H1 (cell line): ENCODE results near the gene LCN6. TPM values are rescaled to one million over a fixed set of nuclear protein-coding genes. Genes with fewer than 3 reads are reported as not detected.
A peak's percentile ranks its signal among the peaks of the same experiment; 100 is the strongest.

ENCODE experiments used
- CTCF ChIA-PET: fragments of 300-600 bp; sonication (Branson Sonifier 250); formaldehyde crosslinking; loops from one replicate; lab custom pipeline; 2021; ENCODE audit not compliant: partially characterized antibody; lab: Charles Lee
- POLR2A ChIA-PET: fragments of 300-600 bp; sonication (Branson Sonifier 250); formaldehyde crosslinking; loops from one replicate; lab custom pipeline; 2021; ENCODE audit warnings: inconsistent platforms; ENCODE audit not compliant: partially characterized antibody; lab: Charles Lee
- DNase-seq, 2 experiments: peaks; one replicate each; pipeline versions ENCODE4 v3.0.0 to v3.0.0-alpha.2; 2010 to 2022; ENCODE audit warnings: low spot score in 2 of 2, low read depth in 1 of 2, mixed read lengths in 1 of 2
- FAIRE-seq: peaks from 2 replicates; lab custom pipeline; 2011; peaks lifted over from hg19 to GRCh38; lab: Jason Lieb, UNC
- H2AFZ ChIP-seq: 2 replicates; pipeline ENCODE4 v1.8.1; 2012; ENCODE audit warnings: low read length, inconsistent platforms
- H2AK5ac ChIP-seq: 2 replicates; pipeline ENCODE4 v1.6.1; 2013; ENCODE audit warnings: low read depth, low read length
- H2BK120ac ChIP-seq: replicated peaks from 2 replicates; pipeline ENCODE3; 2013; ENCODE audit warnings: low read depth, low read length, inconsistent platforms
- H2BK12ac ChIP-seq: 2 replicates; pipeline ENCODE4 v1.6.1; 2013; ENCODE audit warnings: low read depth, low read length
- H2BK15ac ChIP-seq: 2 replicates; pipeline ENCODE4 v1.6.1; 2013; ENCODE audit warnings: low read length
- H2BK20ac ChIP-seq: 2 replicates; pipeline ENCODE4 v1.6.1; 2013; ENCODE audit warnings: low read length
- H2BK5ac ChIP-seq: 2 replicates; pipeline ENCODE4 v1.6.1; 2013; ENCODE audit warnings: low read depth, low read length
- H3K14ac ChIP-seq: 2 replicates; pipeline ENCODE4 v1.6.1; 2013; ENCODE audit warnings: inconsistent platforms; ENCODE audit not compliant: insufficient read length
- H3K18ac ChIP-seq: 2 replicates; pipeline ENCODE4 v1.6.1; 2013; ENCODE audit warnings: low read length; ENCODE audit errors: extremely low read depth
- H3K23ac ChIP-seq: 2 replicates; pipeline ENCODE4 v1.6.1; 2013; ENCODE audit warnings: inconsistent platforms; ENCODE audit not compliant: insufficient read length
- H3K23me2 ChIP-seq: 2 replicates; pipeline ENCODE4 v1.6.1; 2013; ENCODE audit warnings: low read depth, low read length
- H3K27ac ChIP-seq: 2 replicates; pipeline ENCODE4 v1.6.1; 2011; ENCODE audit warnings: low read depth, low read length, inconsistent platforms
- H3K27me3 ChIP-seq, 4 experiments: replicated peaks in 1 of 4; 1 replicate in 1 of 4; 2 replicates in 3 of 4; pipeline versions ENCODE4 v1.6.1 to v1.8.1; 2011 to 2013; ENCODE audit warnings: low read length in 3 of 4, mild to moderate bottlenecking in 3 of 4, inconsistent platforms in 2 of 4, mixed read lengths in 2 of 4, moderate library complexity in 1 of 4; ENCODE audit not compliant: control insufficient read depth in 3 of 4, insufficient read depth in 3 of 4; ENCODE audit errors: extremely low read depth in 1 of 4
- H3K36me3 ChIP-seq, 4 experiments: 2 replicates each; pipeline versions ENCODE4 v1.6.1 to v1.8.1; 2011 to 2013; ENCODE audit warnings: mild to moderate bottlenecking in 4 of 4, low read length in 3 of 4, moderate library complexity in 2 of 4, control low read depth in 1 of 4, inconsistent platforms in 1 of 4; ENCODE audit not compliant: insufficient read depth in 4 of 4, control insufficient read depth in 2 of 4
- H3K4ac ChIP-seq: replicated peaks from 2 replicates; pipeline ENCODE3; 2013; ENCODE audit warnings: low read length, low read depth, mixed read lengths, inconsistent platforms; ENCODE audit not compliant: insufficient read length
- H3K4me1 ChIP-seq, 4 experiments: replicated peaks in 1 of 4; 1 replicate in 1 of 4; 2 replicates in 3 of 4; pipeline versions ENCODE4 v1.6.1 to v1.8.1; 2011 to 2013; ENCODE audit warnings: low read length in 3 of 4, inconsistent platforms in 2 of 4, mixed read lengths in 1 of 4; ENCODE audit not compliant: insufficient read depth in 4 of 4, control insufficient read depth in 3 of 4
- H3K4me2 ChIP-seq, 2 experiments: 2 replicates each; pipeline versions ENCODE4 v1.6.1 to v1.8.1; 2011 to 2013; ENCODE audit warnings: low read depth in 2 of 2, low read length in 2 of 2, control low read depth in 1 of 2, inconsistent platforms in 1 of 2, mild to moderate bottlenecking in 1 of 2; ENCODE audit not compliant: insufficient read depth in 1 of 2
- H3K4me3 ChIP-seq, 4 experiments: fragments of 200-600, 300-600 bp in 1 of 4; sonication (generic), shearing (Covaris generic), sonication (Bioruptor Twin) in 1 of 4; 2 replicates each; pipeline versions ENCODE4 v1.5.1 to v1.8.1; 2011 to 2016; ENCODE audit warnings: low read length in 4 of 4, low read depth in 3 of 4, control low read depth in 2 of 4, inconsistent platforms in 2 of 4, mild to moderate bottlenecking in 2 of 4, mixed read lengths in 1 of 4, moderate library complexity in 1 of 4; ENCODE audit not compliant: insufficient read depth in 2 of 4; ENCODE audit errors: extremely low read depth in 1 of 4
- H3K56ac ChIP-seq: replicated peaks from 2 replicates; pipeline ENCODE3; 2013; ENCODE audit warnings: low read depth, mild to moderate bottlenecking, mixed read lengths, low read length, inconsistent platforms; ENCODE audit not compliant: insufficient read length
- H3K79me1 ChIP-seq: 2 replicates; pipeline ENCODE4 v1.6.1; 2013; ENCODE audit warnings: low read depth, low read length, control low read depth
- H3K79me2 ChIP-seq, 2 experiments: 2 replicates each; pipeline versions ENCODE4 v1.6.1 to v1.8.1; 2012 to 2013; ENCODE audit warnings: low read length in 2 of 2, mild to moderate bottlenecking in 2 of 2, inconsistent platforms in 1 of 2; ENCODE audit not compliant: insufficient read depth in 2 of 2, control insufficient read depth in 1 of 2
- H3K9ac ChIP-seq, 4 experiments: replicated peaks in 1 of 4; 1 replicate in 1 of 4; 2 replicates in 3 of 4; pipeline versions ENCODE4 v1.6.1 to v1.8.1; 2011 to 2013; ENCODE audit warnings: low read depth in 3 of 4, low read length in 3 of 4, control low read depth in 2 of 4, mild to moderate bottlenecking in 2 of 4, moderate library complexity in 2 of 4, inconsistent platforms in 1 of 4; ENCODE audit errors: extremely low read depth in 1 of 4
- H3K9me3 ChIP-seq, 2 experiments: 2 replicates each; pipeline versions ENCODE4 v1.6.1 to v1.8.1; 2012 to 2013; ENCODE audit warnings: mild to moderate bottlenecking in 2 of 2, moderate library complexity in 2 of 2, control low read depth in 1 of 2, inconsistent platforms in 1 of 2, low read depth in 1 of 2, low read length in 1 of 2, mixed read lengths in 1 of 2; ENCODE audit not compliant: insufficient read depth in 2 of 2
- H4K20me1 ChIP-seq, 2 experiments: replicated peaks in 1 of 2; 2 replicates each; pipeline versions ENCODE3 to v1.8.1; 2011 to 2013; ENCODE audit warnings: inconsistent platforms in 2 of 2, low read length in 2 of 2, mild to moderate bottlenecking in 1 of 2; ENCODE audit not compliant: insufficient read depth in 2 of 2, control insufficient read depth in 1 of 2
- H4K5ac ChIP-seq: 2 replicates; pipeline ENCODE4 v1.6.1; 2013; ENCODE audit warnings: low read length, low read depth, mixed read lengths, inconsistent platforms; ENCODE audit not compliant: insufficient read length
- H4K8ac ChIP-seq: 2 replicates; pipeline ENCODE4 v1.8.0; 2013; ENCODE audit warnings: mild to moderate bottlenecking, moderate library complexity, low read length, inconsistent platforms; ENCODE audit not compliant: insufficient read depth; ENCODE audit errors: extremely low read depth
- H4K91ac ChIP-seq: replicated peaks from 2 replicates; pipeline ENCODE3; 2013; ENCODE audit warnings: low read length, mixed read lengths, inconsistent platforms; ENCODE audit not compliant: insufficient read length
- ASH2L ChIP-seq: fragments of 200-600, 300-600 bp; sonication (generic); IDR thresholded peaks from one replicate; pipeline ENCODE4 v1.7.1; 2017; ENCODE audit warnings: low read length
- CHD1 ChIP-seq: IDR thresholded peaks from 2 replicates; pipeline ENCODE4 v1.6.1; 2012; ENCODE audit warnings: low read depth, low read length, improper control_type of control experiment
- JUND ChIP-seq: IDR thresholded peaks from 2 replicates; pipeline ENCODE4 v1.6.1; 2011; ENCODE audit warnings: mild to moderate bottlenecking, improper control_type of control experiment, low read length
- NRF1 ChIP-seq: IDR thresholded peaks from 2 replicates; pipeline ENCODE4 v1.6.1; 2011; ENCODE audit warnings: mild to moderate bottlenecking, low read depth, low read length, improper control_type of control experiment
- POLR2A ChIP-seq, 2 experiments: IDR thresholded peaks; 1 replicate in 1 of 2; 2 replicates in 1 of 2; pipeline ENCODE4 v1.6.1; 2011; ENCODE audit warnings: low read depth in 2 of 2, low read length in 2 of 2, mild to moderate bottlenecking in 2 of 2; ENCODE audit errors: control extremely low read depth in 1 of 2
- POLR2AphosphoS5 ChIP-seq: IDR thresholded peaks from 2 replicates; pipeline ENCODE4 v1.6.1; 2011; ENCODE audit warnings: low read depth, low read length
- RAD21 ChIP-seq, 2 experiments: IDR thresholded peaks in 1 of 2; conservative IDR thresholded peaks in 1 of 2; 2 replicates each; pipeline ENCODE4 v1.6.1; 2011; ENCODE audit warnings: low read depth in 2 of 2, low read length in 2 of 2, improper control_type of control experiment in 1 of 2, inconsistent platforms in 1 of 2, mild to moderate bottlenecking in 1 of 2, moderate library complexity in 1 of 2
- SP1 ChIP-seq: IDR thresholded peaks from 2 replicates; pipeline ENCODE4 v1.6.1; 2011; ENCODE audit warnings: low read depth, low read length
- WGBS, 2 experiments: shearing (Covaris generic) in 1 of 2; methylation state at CpG; one replicate each; pipeline versions ENCODE4 v1.1.6 to v1.1.7; 2013 to 2015; ENCODE audit warnings: low lambda C conversion rate in 2 of 2, mixed read lengths in 2 of 2, inconsistent platforms in 1 of 2, low coverage in 1 of 2, missing lambda C conversion rate in 1 of 2; ENCODE audit not compliant: insufficient replicate concordance in 2 of 2, insufficient coverage in 1 of 2, insufficient read length in 1 of 2; ENCODE audit errors: extremely low coverage in 1 of 2, missing lambda C conversion rate in 1 of 2; 5-methylcytosine and 5-hydroxymethylcytosine counted together
- polyA plus RNA-seq, 7 experiments: library from polyadenylated mRNA; depleted of rRNA in 3 of 7; stranded (reverse) in 5 of 7; unstranded in 2 of 7; fragments of >200 nt in 5 of 7; fragments of 200-250 nt in 2 of 7; gene quantifications; 1 replicate in 5 of 7; 2 replicates in 1 of 7; 4 replicates in 1 of 7; pipeline versions ENCODE4 v1.2.1 to v1.2.3, GENCODE V29; 2011 to 2013; ENCODE audit warnings: missing spikeins in 2 of 7, mixed read lengths in 2 of 7
- total RNA-seq: library from RNA; stranded (reverse); fragmentation: NEBNext Ultra II Directional; extraction: Animal tissue kit (Norgen Biotek cat#: 25700); gene quantifications from 2 replicates; pipeline ENCODE4 v1.2.1, GENCODE V29; 2021

LCN6 gene
- total and polyA plus RNA-seq, 2 of the 8 experiments (the other 6 are each of a cell fraction or from before 2014, with no cell fraction given): not detected

- Histone ChIP-seq H3K4me3 (no peak overlapping the region), H3K23me2 (peaks cover 5% of the 10 kb centered on the region; the same call in 1 of the 2 replicates), H2BK15ac (no peak overlapping the region), H3K36me3 (peaks cover 19 to 49% (median 35%) of the 10 kb centered on the region in 4 experiments), H3K79me2 (peaks cover 3 to 20% of the 10 kb centered on the region in 2 experiments), H3K18ac (no peak overlapping the region), H3K27me3 (no peaks in the 10 kb centered on the region), H3K9ac (no peak overlapping the region; a peak in 2 of 7 replicates), H3K23ac (no peak overlapping the region), H2AFZ (no peak overlapping the region), H3K4ac (no peak overlapping the region), H3K9me3 (no peaks in the 10 kb centered on the region), H3K4me1 (peaks cover 3 to 22% (median 4%) of the 10 kb centered on the region in 4 experiments), H2AK5ac (no peak overlapping the region), H2BK12ac (no peak overlapping the region), H3K56ac (no peak overlapping the region), H4K91ac (no peak overlapping the region), H2BK120ac (no peak overlapping the region), H3K27ac (no peak overlapping the region), H3K79me1 (peaks cover 7% of the 10 kb centered on the region), H3K14ac (no peak overlapping the region), H4K20me1 (peaks cover 29 to 51% of the 10 kb centered on the region in 2 experiments), H2BK5ac (peak overlapping the region; percentile 24; the same call in 1 of the 2 replicates), H4K5ac (no peak overlapping the region), H4K8ac (no peak overlapping the region), H2BK20ac (no peak overlapping the region), H3K4me2 (no peak overlapping the region)
- WGBS, 2 experiments: 86% methylated on average over 29 of the region's 31 CpGs; no CpG with 5 or more reads in 1 of the 2 experiments
- TF ChIP-seq SP1 (no peak), POLR2A (IDR thresholded peaks at IDR 0.05; ENCODE audit: control extremely low read depth in 1 of 2, low read depth in 2 of 2, low read length in 2 of 2) (peak in 1 of 2 experiments; percentile 14; a peak in 1 of 3 replicates), JUND (no peak), NRF1 (no peak), POLR2AphosphoS5 (0 out of 2 replicates have a peak, but pooled peaks have one; percentile 5), CHD1 (no peak), ASH2L (no peak), RAD21 (IDR thresholded peaks at IDR 0.05 in 1 of 2, conservative IDR thresholded peaks at IDR 0.05 in 1 of 2; ENCODE audit: low read depth in 2 of 2, low read length in 2 of 2) (no peak)
- FAIRE-seq: no peak
- ChIA-PET POLR2A (interaction anchor here (0.6 to 11.2 kb wide), 6 partner anchors 9 to 388 kb away, joined by 3 to 223 read pairs (median 4); partner anchors contain the start of gene DIPK1B), CTCF (interaction anchor here (1.1 to 1.9 kb wide), 2 partner anchors 9 to 307 kb away, joined by 5 read pairs; partner anchors contain the start of gene DIPK1B)
- no peak for DNase-seq
These were observed 26.0 kb downstream of the LCN6 start for GRCh38 chr9:136722093-136722968.
